ENCODE measurements around the gene STK32C. TPM values are rescaled to one million over a fixed set of nuclear protein-coding genes. Genes with fewer than 3 reads are reported as not detected.

Gene STK32C
- total RNA-seq, 4 donors from 2014 or later = 5.0 to 8.9 (median 8.1) TPM

DNA sequence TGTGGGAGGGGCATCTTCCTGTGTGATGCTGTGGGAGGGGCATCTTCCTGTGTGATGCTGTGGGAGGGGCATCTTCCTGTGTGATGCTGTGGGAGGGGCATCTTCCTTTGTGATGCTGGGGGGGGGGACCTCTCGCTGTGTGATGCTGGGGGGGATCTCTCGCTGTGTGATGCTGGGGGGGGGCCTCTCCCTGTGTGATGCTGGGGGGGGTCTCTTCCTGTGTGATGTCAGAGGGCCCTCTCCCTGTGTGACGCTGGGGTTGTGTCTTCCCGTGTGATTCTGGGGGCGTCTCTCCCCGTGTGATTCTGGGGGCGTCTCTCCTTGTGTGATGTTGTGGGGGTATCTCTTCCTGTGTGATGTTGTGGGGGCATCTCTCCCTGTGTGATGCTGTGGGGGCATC, 148.9 kb downstream of the STK32C start:
- TF ChIP-seq, protein P1, sequence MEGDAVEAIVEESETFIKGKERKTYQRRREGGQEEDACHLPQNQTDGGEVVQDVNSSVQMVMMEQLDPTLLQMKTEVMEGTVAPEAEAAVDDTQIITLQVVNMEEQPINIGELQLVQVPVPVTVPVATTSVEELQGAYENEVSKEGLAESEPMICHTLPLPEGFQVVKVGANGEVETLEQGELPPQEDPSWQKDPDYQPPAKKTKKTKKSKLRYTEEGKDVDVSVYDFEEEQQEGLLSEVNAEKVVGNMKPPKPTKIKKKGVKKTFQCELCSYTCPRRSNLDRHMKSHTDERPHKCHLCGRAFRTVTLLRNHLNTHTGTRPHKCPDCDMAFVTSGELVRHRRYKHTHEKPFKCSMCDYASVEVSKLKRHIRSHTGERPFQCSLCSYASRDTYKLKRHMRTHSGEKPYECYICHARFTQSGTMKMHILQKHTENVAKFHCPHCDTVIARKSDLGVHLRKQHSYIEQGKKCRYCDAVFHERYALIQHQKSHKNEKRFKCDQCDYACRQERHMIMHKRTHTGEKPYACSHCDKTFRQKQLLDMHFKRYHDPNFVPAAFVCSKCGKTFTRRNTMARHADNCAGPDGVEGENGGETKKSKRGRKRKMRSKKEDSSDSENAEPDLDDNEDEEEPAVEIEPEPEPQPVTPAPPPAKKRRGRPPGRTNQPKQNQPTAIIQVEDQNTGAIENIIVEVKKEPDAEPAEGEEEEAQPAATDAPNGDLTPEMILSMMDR (IDR thresholded peaks at IDR 0.05) = no peak
- ATAC-seq (ENCODE audit: low FRiP score) (no peak), DNase-seq (ENCODE audit: low spot score) (no peak)

DNA sequence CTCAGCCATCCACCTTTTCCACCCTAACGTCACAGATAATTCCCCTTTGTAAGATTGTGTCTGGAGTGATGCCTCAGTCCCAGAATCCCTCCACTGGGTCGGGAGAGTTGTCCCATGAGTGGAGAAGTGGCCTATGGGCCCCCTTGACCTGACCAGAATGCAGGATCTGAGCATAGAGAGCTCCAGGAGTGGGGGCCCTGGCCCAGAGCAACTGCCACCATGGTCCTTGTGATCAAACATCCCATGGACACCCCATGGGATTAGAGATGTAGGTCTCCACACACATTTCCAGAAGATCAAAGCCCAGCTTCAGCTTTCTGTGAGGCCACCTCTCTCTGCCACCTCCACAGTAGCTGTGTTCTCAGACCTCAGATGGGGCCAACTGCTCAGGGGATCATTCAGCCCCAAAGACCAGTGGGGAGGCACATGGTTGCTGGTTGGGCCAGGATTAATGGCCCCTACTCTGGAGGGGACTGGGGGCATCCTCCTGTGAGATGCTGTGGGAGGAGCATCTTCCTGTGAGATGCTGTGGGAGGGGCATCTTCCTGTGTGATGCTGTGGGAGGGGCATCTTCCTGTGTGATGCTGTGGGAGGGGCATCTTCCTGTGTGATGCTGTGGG, 149.5 kb downstream of the STK32C start:
- TF ChIP-seq, protein P1 (IDR thresholded peaks at IDR 0.05) = no peak
- DNase-seq (ENCODE audit: low spot score) (no peak), ATAC-seq (ENCODE audit: low FRiP score) (no peak)

Other genes starting within 250 kb of the STK32C start
- under 1 TPM; 0.13 to 0.79 (median 0.37) TPM for gene JAKMIP3, start 242.0 kb downstream of the STK32C start, total RNA-seq
- 1 to 10 TPM in 1 of 4 donors, under 1 TPM in 3; 0.69 to 3.0 (median 0.81) TPM for gene DPYSL4, start 121.0 kb downstream of the STK32C start, total RNA-seq
- gene LRRC27, start 24.2 kb upstream of the STK32C start, total RNA-seq = 10 to 100 TPM in 1 of 4 donors, 1 to 10 TPM in 3; 5.0 to 12.1 (median 7.7) TPM
- gene PWWP2B, start 89.2 kb upstream of the STK32C start, total RNA-seq = 10 to 100 TPM in 3 of 4 donors, 1 to 10 TPM in 1; 6.0 to 24.4 (median 12.2) TPM
- gene INPP5A, start 229.8 kb upstream of the STK32C start, total RNA-seq = 10 to 100 TPM; 34.1 to 49.3 (median 43.3) TPM

All from omental fat pad (tissue), 4 donors.